Astrocyte (in vitro differentiated cells and primary cell): ENCODE measurements around the gene DTNB.

Source experiments
- EZH2 ChIP-seq: IDR thresholded peaks from 2 replicates; pipeline ENCODE4 v1.6.1; 2012; ENCODE audit warnings: mild to moderate bottlenecking, low read length, inconsistent platforms; ENCODE audit not compliant: insufficient read depth
- TF ChIP-seq, protein P1 (sequence below): IDR thresholded peaks from 2 replicates; pipeline ENCODE4 v1.5.1; 2011; ENCODE audit warnings: low read depth, mild to moderate bottlenecking, inconsistent platforms, low read length, moderate library complexity; ENCODE audit not compliant: insufficient read depth

DNA sequence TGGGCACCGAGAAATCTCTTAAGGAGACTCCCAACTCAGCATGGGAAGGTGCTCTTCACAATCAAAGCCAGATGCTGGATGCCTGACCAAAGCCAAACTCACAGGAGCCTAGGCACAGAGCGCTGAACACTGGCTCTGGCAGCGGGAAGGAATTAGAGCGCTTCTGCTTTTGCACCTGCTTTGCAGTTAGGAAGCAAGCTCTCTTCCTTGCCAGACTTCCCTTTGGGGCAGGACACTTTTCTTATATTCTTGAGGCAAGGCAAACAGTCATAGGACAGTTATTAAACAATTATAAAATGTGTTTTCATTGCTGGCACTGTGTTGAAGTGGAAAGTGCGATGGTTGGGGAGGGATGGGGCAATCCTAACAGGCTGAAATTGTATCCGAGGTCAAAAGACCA lies 252.1 kb downstream of the DTNB start:
- TF ChIP-seq, protein P1, sequence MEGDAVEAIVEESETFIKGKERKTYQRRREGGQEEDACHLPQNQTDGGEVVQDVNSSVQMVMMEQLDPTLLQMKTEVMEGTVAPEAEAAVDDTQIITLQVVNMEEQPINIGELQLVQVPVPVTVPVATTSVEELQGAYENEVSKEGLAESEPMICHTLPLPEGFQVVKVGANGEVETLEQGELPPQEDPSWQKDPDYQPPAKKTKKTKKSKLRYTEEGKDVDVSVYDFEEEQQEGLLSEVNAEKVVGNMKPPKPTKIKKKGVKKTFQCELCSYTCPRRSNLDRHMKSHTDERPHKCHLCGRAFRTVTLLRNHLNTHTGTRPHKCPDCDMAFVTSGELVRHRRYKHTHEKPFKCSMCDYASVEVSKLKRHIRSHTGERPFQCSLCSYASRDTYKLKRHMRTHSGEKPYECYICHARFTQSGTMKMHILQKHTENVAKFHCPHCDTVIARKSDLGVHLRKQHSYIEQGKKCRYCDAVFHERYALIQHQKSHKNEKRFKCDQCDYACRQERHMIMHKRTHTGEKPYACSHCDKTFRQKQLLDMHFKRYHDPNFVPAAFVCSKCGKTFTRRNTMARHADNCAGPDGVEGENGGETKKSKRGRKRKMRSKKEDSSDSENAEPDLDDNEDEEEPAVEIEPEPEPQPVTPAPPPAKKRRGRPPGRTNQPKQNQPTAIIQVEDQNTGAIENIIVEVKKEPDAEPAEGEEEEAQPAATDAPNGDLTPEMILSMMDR, result no peak
- TF ChIP-seq EZH2, result no peak
